ENCODE data around the gene FAM117B.

Gene FAM117B

GRCh38 chr2:202726070-202726469 is 91.3 kb downstream of the FAM117B start:
- TF ChIP-seq CTCF (IDR thresholded peaks at IDR 0.05; ENCODE audit: low read depth, low read length) (no peak), POLR2A (IDR thresholded peaks at IDR 0.05; ENCODE audit: extremely low read depth, insufficient read length) (no peak), MYC (IDR thresholded peaks at IDR 0.05; ENCODE audit: low read depth, low read length) (no peak)
- H3K4me3 ChIP-seq (ENCODE audit: low read depth, low read length) = no peak overlapping the region
- no peak for DNase-seq (ENCODE audit: low read depth)

DNA sequence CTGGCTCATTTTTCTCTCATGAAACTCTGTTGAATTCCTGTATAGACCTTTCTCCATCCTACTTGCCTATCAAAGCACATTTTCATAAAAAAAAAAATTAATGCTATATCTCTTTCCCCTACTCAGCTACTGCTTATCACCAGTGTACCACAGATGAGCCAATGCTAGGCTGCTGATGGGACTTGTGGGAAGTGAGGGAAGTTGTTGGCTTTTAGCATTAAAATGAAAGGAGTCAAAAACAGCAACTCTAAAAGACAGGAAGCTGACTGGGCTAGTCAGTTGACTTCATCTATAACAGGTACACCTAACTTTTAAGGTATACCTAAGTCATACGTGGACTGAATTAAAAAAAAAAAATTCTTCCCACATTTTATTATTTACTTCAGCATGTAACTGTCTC is 102.1 kb downstream of the FAM117B start:
- TF ChIP-seq MAX (IDR thresholded peaks at IDR 0.05; ENCODE audit: low read depth, low read length) = no peak
- TF ChIP-seq POLR2A (IDR thresholded peaks at IDR 0.05; ENCODE audit: extremely low read depth, insufficient read length) = no peak
- no peak for TF ChIP-seq MYC (IDR thresholded peaks at IDR 0.05; ENCODE audit: low read depth, low read length)
- TF ChIP-seq CTCF (IDR thresholded peaks at IDR 0.05; ENCODE audit: low read depth, low read length) = no peak
- no peak for DNase-seq (ENCODE audit: low read depth)
- H3K4me3 ChIP-seq (ENCODE audit: low read depth, low read length) = no peak overlapping the region

- no peak for DNase-seq (ENCODE audit: low read depth)
- no peak for TF ChIP-seq MYC (IDR thresholded peaks at IDR 0.05; ENCODE audit: low read depth, low read length)
- no peak for TF ChIP-seq MAX (IDR thresholded peaks at IDR 0.05; ENCODE audit: low read depth, low read length)
- TF ChIP-seq CTCF (IDR thresholded peaks at IDR 0.05; ENCODE audit: low read depth, low read length) = no peak
- no peak for TF ChIP-seq POLR2A (IDR thresholded peaks at IDR 0.05; ENCODE audit: extremely low read depth, insufficient read length)
- no peak overlapping the region for H3K4me3 ChIP-seq (ENCODE audit: low read depth, low read length)
These were observed 108.8 kb downstream of the FAM117B start for GRCh38 chr2:202743613-202744012.

- H3K4me3 ChIP-seq (ENCODE audit: low read depth, low read length) = no peak overlapping the region
- DNase-seq (ENCODE audit: low read depth) = no peak
- TF ChIP-seq MYC (IDR thresholded peaks at IDR 0.05; ENCODE audit: low read depth, low read length) = no peak
- no peak for TF ChIP-seq CTCF (IDR thresholded peaks at IDR 0.05; ENCODE audit: low read depth, low read length)
- no peak for TF ChIP-seq MAX (IDR thresholded peaks at IDR 0.05; ENCODE audit: low read depth, low read length)
- no peak for TF ChIP-seq POLR2A (IDR thresholded peaks at IDR 0.05; ENCODE audit: extremely low read depth, insufficient read length)
These were observed 114.7 kb downstream of the FAM117B start for GRCh38 chr2:202749477-202749876.

DNA sequence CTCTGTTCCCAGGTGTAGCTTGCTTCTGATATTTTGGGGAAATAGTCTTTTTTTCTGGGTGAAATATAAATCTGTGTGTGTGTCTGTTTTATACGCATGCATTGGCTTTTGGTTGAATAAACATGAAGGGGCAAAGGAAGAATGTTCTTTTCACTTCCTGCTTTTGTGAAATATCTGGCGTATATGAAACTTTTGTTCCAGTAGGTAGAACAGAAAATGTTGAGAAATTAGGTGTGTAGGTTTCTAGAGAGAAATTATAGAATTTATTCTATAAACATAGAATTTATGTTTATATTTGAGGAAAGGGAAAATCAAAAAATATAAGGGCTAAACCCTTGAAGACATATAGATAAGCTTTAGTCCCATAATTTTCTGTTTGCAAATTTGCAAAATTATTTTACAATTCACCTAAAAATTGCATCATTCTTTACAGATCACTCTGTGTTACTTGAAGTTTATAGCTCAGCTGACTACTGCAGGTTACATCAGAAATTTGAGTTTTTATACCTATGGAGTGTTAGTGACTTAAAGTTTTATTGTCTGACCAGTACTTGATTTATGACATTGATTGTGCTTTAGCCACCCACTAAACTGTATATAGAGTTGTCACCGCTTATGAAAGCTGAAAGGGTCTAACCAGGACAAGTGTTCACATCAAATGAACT is 116.1 kb downstream of the FAM117B start:
- no peak for TF ChIP-seq MYC (IDR thresholded peaks at IDR 0.05; ENCODE audit: low read depth, low read length)
- no peak for TF ChIP-seq MAX (IDR thresholded peaks at IDR 0.05; ENCODE audit: low read depth, low read length)
- TF ChIP-seq CTCF (IDR thresholded peaks at IDR 0.05; ENCODE audit: low read depth, low read length) = no peak
- no peak for TF ChIP-seq POLR2A (IDR thresholded peaks at IDR 0.05; ENCODE audit: extremely low read depth, insufficient read length)
- H3K4me3 ChIP-seq (ENCODE audit: low read depth, low read length) = no peak overlapping the region
- DNase-seq (ENCODE audit: low read depth) = no peak

GRCh38 chr2:202752071-202752470 is 117.3 kb downstream of the FAM117B start:
- TF ChIP-seq POLR2A (IDR thresholded peaks at IDR 0.05; ENCODE audit: extremely low read depth, insufficient read length) = no peak
- TF ChIP-seq MYC (IDR thresholded peaks at IDR 0.05; ENCODE audit: low read depth, low read length) = no peak
- TF ChIP-seq MAX (IDR thresholded peaks at IDR 0.05; ENCODE audit: low read depth, low read length) = no peak
- no peak for TF ChIP-seq CTCF (IDR thresholded peaks at IDR 0.05; ENCODE audit: low read depth, low read length)

More at GRCh38 chr2:202752071-202752470, 117.3 kb downstream of the FAM117B start:
- DNase-seq (ENCODE audit: low read depth) = no peak
- H3K4me3 ChIP-seq (ENCODE audit: low read depth, low read length) = no peak overlapping the region
